ENCODE measurements around the gene AP2S1. TPM values are rescaled to one million over a fixed set of nuclear protein-coding genes. Genes with fewer than 3 reads are reported as not detected.

Gene AP2S1
- total and polyA plus RNA-seq, 2 donors (not counting 3 experiments of a cell fraction or from before 2014, with no cell fraction given): 313 to 376 TPM

DNA sequence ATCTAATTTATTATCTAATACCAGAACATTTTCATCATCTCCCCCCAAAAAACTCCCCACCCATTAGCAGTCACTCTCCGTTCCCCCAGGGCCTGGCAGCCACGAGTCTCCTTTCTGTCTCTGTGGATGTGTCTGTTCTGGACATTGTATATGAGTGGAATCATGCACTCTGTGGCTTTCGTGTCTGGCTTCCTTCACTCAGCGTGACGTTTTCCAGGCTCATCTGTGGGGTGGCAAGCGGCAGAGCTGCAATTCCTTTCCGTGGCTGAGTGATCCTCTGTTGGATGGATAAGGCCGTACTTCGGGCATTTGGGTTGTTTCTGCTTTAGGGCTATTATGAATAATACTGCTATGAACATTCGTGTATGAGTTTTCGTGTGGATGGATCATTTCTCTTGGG, 3.1 kb downstream of the AP2S1 start:
- Histone ChIP-seq H3K4me3 (replicated peaks in 1 of 3; ENCODE audit: insufficient read depth in 1 of 3, low read depth in 1 of 3, low read length in 3 of 3) (no peak overlapping the region), H3K4me1 (ENCODE audit: control insufficient read depth, extremely low read depth, insufficient read depth, low read length) (peaks cover 10% of the 10 kb centered on the region), H2AFZ (ENCODE audit: low read depth, low read length) (no peak overlapping the region), H3K9me1 (replicated peaks; ENCODE audit: control insufficient read depth, extremely low read depth, insufficient read depth, low read length) (no peaks in the 10 kb centered on the region), H3K4me2 (ENCODE audit: insufficient read depth, low read length) (no peak overlapping the region), H3K27ac (ENCODE audit: insufficient read depth, low read depth, low read length) (no peak overlapping the region), H3K27me3 (ENCODE audit: control insufficient read depth in 2 of 2, insufficient read depth in 2 of 2, low read length in 2 of 2) (no peaks in the 10 kb centered on the region), H3K36me3 (ENCODE audit: control insufficient read depth in 2 of 2, extremely low read depth in 1 of 2, insufficient read depth in 2 of 2, low read length in 2 of 2) (peaks cover 5 to 15% of the 10 kb centered on the region in 2 experiments), H3K79me2 (ENCODE audit: control insufficient read depth, insufficient read depth, low read length) (peaks cover 37% of the 10 kb centered on the region), H4K20me1 (replicated peaks; ENCODE audit: control insufficient read depth, extremely low read depth, insufficient read depth, low read length) (no peaks in the 10 kb centered on the region), H3K9me3 (replicated peaks; ENCODE audit: control insufficient read depth, insufficient read depth, low read length) (no peaks in the 10 kb centered on the region), H3K9ac (replicated peaks; ENCODE audit: extremely low read depth, insufficient read depth, low read length) (no peak overlapping the region)
- POLR2A ChIA-PET: no interaction called here
- BruUV-seq (replicated peaks): no TSS peak
- intact Hi-C loops (cut with micrococcal nuclease) (no loop called here), dilution Hi-C loops (cut with MboI; ENCODE audit: extremely low pct_ligation_motif_present, low sequenced_read_pairs) (no loop called here)
- FAIRE-seq: no peak
- CTCF ChIA-PET: no interaction called here
- DNase-seq (ENCODE audit: low read depth, low spot score): no peak
- TF ChIP-seq, protein P1, sequence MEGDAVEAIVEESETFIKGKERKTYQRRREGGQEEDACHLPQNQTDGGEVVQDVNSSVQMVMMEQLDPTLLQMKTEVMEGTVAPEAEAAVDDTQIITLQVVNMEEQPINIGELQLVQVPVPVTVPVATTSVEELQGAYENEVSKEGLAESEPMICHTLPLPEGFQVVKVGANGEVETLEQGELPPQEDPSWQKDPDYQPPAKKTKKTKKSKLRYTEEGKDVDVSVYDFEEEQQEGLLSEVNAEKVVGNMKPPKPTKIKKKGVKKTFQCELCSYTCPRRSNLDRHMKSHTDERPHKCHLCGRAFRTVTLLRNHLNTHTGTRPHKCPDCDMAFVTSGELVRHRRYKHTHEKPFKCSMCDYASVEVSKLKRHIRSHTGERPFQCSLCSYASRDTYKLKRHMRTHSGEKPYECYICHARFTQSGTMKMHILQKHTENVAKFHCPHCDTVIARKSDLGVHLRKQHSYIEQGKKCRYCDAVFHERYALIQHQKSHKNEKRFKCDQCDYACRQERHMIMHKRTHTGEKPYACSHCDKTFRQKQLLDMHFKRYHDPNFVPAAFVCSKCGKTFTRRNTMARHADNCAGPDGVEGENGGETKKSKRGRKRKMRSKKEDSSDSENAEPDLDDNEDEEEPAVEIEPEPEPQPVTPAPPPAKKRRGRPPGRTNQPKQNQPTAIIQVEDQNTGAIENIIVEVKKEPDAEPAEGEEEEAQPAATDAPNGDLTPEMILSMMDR (IDR thresholded peaks at IDR 0.05; ENCODE audit: extremely low read depth in 1 of 2, insufficient read depth in 1 of 2, low read depth in 1 of 2, low read length in 2 of 2): no peak
- no peak for TF ChIP-seq POLR2AphosphoS5 (IDR thresholded peaks at IDR 0.05; ENCODE audit: insufficient read depth, low read depth, low read length)
- no peak for TF ChIP-seq EZH2 (IDR thresholded peaks at IDR 0.05; ENCODE audit: borderline replicate concordance, low read depth, low read length, severe bottlenecking)
- no peak for TF ChIP-seq FOS (IDR thresholded peaks at IDR 0.05; ENCODE audit: borderline replicate concordance, insufficient read depth, low read length)
- no peak for TF ChIP-seq JUN (IDR thresholded peaks at IDR 0.05; ENCODE audit: borderline replicate concordance, insufficient read depth, insufficient read length, low read depth)
- TF ChIP-seq GATA2 (IDR thresholded peaks at IDR 0.05; ENCODE audit: insufficient read depth, insufficient read length, low read depth, low read length): no peak
- no peak for TF ChIP-seq MYC (IDR thresholded peaks at IDR 0.05; ENCODE audit: low read depth, low read length)
- TF ChIP-seq, protein P2, sequence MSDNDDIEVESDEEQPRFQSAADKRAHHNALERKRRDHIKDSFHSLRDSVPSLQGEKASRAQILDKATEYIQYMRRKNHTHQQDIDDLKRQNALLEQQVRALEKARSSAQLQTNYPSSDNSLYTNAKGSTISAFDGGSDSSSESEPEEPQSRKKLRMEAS (IDR thresholded peaks at IDR 0.05; ENCODE audit: insufficient read depth, insufficient read length): no peak
- TF ChIP-seq POLR2A (IDR thresholded peaks at IDR 0.05; ENCODE audit: low read depth, low read length): no peak

Measured in endothelial cell of umbilical vein (primary cell).